ENCODE measurements around the gene CDHR2. TPM values are rescaled to one million over a fixed set of nuclear protein-coding genes. Genes with fewer than 3 reads are reported as not detected.

Gene CDHR2
- total RNA-seq, 4 donors from 2014 or later = 0.07 to 0.27 (median 0.20) TPM; not detected in 1

GRCh38 chr5:176601901-176602482, 52.9 kb downstream of the CDHR2 start:
- Histone ChIP-seq H3K36me3 (no peaks in the 10 kb centered on the region), H3K4me3 (no peak overlapping the region), H3K27me3 (peaks cover 0 to 2% (median 0%) of the 10 kb centered on the region in 3 donors), H3K27ac (no peak overlapping the region), H3K4me1 (no peaks in the 10 kb centered on the region), H3K9me3 (no peaks in the 10 kb centered on the region)
- in situ Hi-C loops (cut with MboI; ENCODE audit: low sequenced_read_pairs in 4 of 4) (no loop called here), intact Hi-C loops (cut with DNase I; ENCODE audit: low total_unique reads) (no loop called here)
- no peak for TF ChIP-seq POLR2A (IDR thresholded peaks at IDR 0.05)
- TF ChIP-seq, protein P1, sequence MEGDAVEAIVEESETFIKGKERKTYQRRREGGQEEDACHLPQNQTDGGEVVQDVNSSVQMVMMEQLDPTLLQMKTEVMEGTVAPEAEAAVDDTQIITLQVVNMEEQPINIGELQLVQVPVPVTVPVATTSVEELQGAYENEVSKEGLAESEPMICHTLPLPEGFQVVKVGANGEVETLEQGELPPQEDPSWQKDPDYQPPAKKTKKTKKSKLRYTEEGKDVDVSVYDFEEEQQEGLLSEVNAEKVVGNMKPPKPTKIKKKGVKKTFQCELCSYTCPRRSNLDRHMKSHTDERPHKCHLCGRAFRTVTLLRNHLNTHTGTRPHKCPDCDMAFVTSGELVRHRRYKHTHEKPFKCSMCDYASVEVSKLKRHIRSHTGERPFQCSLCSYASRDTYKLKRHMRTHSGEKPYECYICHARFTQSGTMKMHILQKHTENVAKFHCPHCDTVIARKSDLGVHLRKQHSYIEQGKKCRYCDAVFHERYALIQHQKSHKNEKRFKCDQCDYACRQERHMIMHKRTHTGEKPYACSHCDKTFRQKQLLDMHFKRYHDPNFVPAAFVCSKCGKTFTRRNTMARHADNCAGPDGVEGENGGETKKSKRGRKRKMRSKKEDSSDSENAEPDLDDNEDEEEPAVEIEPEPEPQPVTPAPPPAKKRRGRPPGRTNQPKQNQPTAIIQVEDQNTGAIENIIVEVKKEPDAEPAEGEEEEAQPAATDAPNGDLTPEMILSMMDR (IDR thresholded peaks at IDR 0.05 in 4 of 5, conservative IDR thresholded peaks at IDR 0.05 in 1 of 5) = no peak
- DNase-seq = no peak
- no peak for ATAC-seq

- Histone ChIP-seq H3K4me1 (no peaks in the 10 kb centered on the region), H3K4me3 (no peak overlapping the region), H3K27ac (no peak overlapping the region), H3K27me3 (peaks cover 0 to 1% (median 0%) of the 10 kb centered on the region in 3 donors), H3K36me3 (no peaks in the 10 kb centered on the region), H3K9me3 (no peaks in the 10 kb centered on the region)
- intact Hi-C loops (cut with DNase I; ENCODE audit: low total_unique reads) (no loop called here), in situ Hi-C loops (cut with MboI; ENCODE audit: low sequenced_read_pairs in 4 of 4) (no loop called here)
- DNase-seq (no peak), ATAC-seq (no peak)
- TF ChIP-seq POLR2A (IDR thresholded peaks at IDR 0.05) = no peak
- TF ChIP-seq, protein P1 (IDR thresholded peaks at IDR 0.05 in 4 of 5, conservative IDR thresholded peaks at IDR 0.05 in 1 of 5) = no peak
Observed at GRCh38 chr5:176603091-176603490, 53.9 kb downstream of the CDHR2 start.

DNA sequence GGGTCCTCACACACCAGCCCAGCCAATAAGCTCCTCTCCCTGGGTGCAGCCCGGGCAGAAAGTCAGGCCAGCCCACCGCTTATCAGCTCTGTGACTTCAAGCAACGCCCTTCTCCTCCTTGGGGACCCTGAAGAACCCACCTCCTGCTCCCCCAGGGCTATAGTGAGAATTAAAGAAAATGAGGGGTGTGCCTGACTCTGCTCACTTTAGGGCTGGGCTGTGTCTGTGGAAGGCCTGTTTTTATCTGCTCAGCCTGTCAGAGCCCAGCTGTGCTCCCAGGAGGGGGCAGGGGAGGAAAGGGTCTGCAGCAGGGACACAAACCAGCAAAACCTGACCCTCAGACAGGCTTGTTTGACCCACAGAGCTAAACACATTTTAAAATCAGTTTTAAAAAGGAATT, 56.9 kb downstream of the CDHR2 start:
- Histone ChIP-seq H3K4me3 (no peak overlapping the region), H3K4me1 (peaks cover 0 to 4% of the 10 kb centered on the region in 2 donors), H3K9me3 (no peaks in the 10 kb centered on the region), H3K27ac (no peak overlapping the region), H3K36me3 (no peaks in the 10 kb centered on the region), H3K27me3 (peaks cover 5 to 19% (median 11%) of the 10 kb centered on the region in 3 donors)
- ATAC-seq (no peak), DNase-seq (no peak)
- intact Hi-C loops (cut with DNase I; ENCODE audit: low total_unique reads) (no loop called here), in situ Hi-C loops (cut with MboI; ENCODE audit: low sequenced_read_pairs in 4 of 4) (no loop called here)
- no peak for TF ChIP-seq POLR2A (IDR thresholded peaks at IDR 0.05)
- TF ChIP-seq, protein P1 (IDR thresholded peaks at IDR 0.05 in 4 of 5, conservative IDR thresholded peaks at IDR 0.05 in 1 of 5) = no peak

- no peak for TF ChIP-seq POLR2A (IDR thresholded peaks at IDR 0.05)
- TF ChIP-seq, protein P1 (IDR thresholded peaks at IDR 0.05 in 4 of 5, conservative IDR thresholded peaks at IDR 0.05 in 1 of 5) = no peak
- ATAC-seq (no peak), DNase-seq (no peak)
- peaks cover 0 to 4% of the 10 kb centered on the region in 2 donors for H3K4me1 ChIP-seq
- no peaks in the 10 kb centered on the region for H3K36me3 ChIP-seq
- H3K4me3 ChIP-seq = no peak overlapping the region
- H3K9me3 ChIP-seq = no peaks in the 10 kb centered on the region
- in situ Hi-C loops (cut with MboI; ENCODE audit: low sequenced_read_pairs in 4 of 4) = no loop called here
- intact Hi-C loops (cut with DNase I; ENCODE audit: low total_unique reads) = no loop called here
- peaks cover 5 to 19% (median 11%) of the 10 kb centered on the region in 3 donors for H3K27me3 ChIP-seq
- H3K27ac ChIP-seq = no peak overlapping the region
Observed at GRCh38 chr5:176606875-176607274, 57.7 kb downstream of the CDHR2 start.

Measured in gastrocnemius medialis (tissue), 4 donors.